Measurements from ENCODE around the gene TEX2. TPM values are rescaled to one million over a fixed set of nuclear protein-coding genes. Genes with fewer than 3 reads are reported as not detected.

The TEX2 gene
- total and polyA plus RNA-seq, 9 of the 15 experiments (the other 6 are each of a cell fraction or from before 2014, with no cell fraction given): 4.1 to 27.6 (median 19.3) TPM

- no peak for TF ChIP-seq ATF4 (CRISPR knock-in tag; IDR thresholded peaks at IDR 0.05)
- TF ChIP-seq ZBTB8A (IDR thresholded peaks at IDR 0.05; ENCODE audit: partially characterized antibody): no peak
- TF ChIP-seq ZHX1 (conservative IDR thresholded peaks at IDR 0.05; ENCODE audit: low read length): no peak
- TF ChIP-seq LCOR (CRISPR knock-in tag; IDR thresholded peaks at IDR 0.05): no peak
- TF ChIP-seq HMG20B (CRISPR knock-in tag; IDR thresholded peaks at IDR 0.05): no peak
- TF ChIP-seq ZNF232 (CRISPR knock-in tag; IDR thresholded peaks at IDR 0.05): no peak
- no peak for TF ChIP-seq NR2C1 (IDR thresholded peaks at IDR 0.05)
- no peak for TF ChIP-seq NR2C1 (tag; IDR thresholded peaks at IDR 0.05)
- no peak for TF ChIP-seq ADNP (tag; IDR thresholded peaks at IDR 0.05)
- no peak for TF ChIP-seq SRF (CRISPR knock-in tag; IDR thresholded peaks at IDR 0.05)
- no peak for TF ChIP-seq CHCHD3 (CRISPR knock-in tag; IDR thresholded peaks at IDR 0.05)
- TF ChIP-seq UBTF (IDR thresholded peaks at IDR 0.05; ENCODE audit: borderline replicate concordance in 1 of 2, low read depth in 2 of 2, low read length in 2 of 2): no peak
- no peak for TF ChIP-seq RB1 (IDR thresholded peaks at IDR 0.05; ENCODE audit: low read depth)
- 0 out of 2 replicates have a peak, but pooled peaks have one; percentile 49 for TF ChIP-seq KLF16 (IDR thresholded peaks at IDR 0.05)
- no peak for TF ChIP-seq ZBTB2 (IDR thresholded peaks at IDR 0.05)
- no peak for TF ChIP-seq CAMTA2 (CRISPR knock-in tag; conservative IDR thresholded peaks at IDR 0.05)
- no peak for TF ChIP-seq NCOR1 (IDR thresholded peaks at IDR 0.05)
- no peak for TF ChIP-seq FIP1L1 (IDR thresholded peaks at IDR 0.05; ENCODE audit: low read depth, low read length, poor library complexity, severe bottlenecking)
- TF ChIP-seq POLR2A (conservative IDR thresholded peaks at IDR 0.05): no peak
- TF ChIP-seq FOXA3 (CRISPR knock-in tag; conservative IDR thresholded peaks at IDR 0.05 in 1 of 2, IDR thresholded peaks at IDR 0.05 in 1 of 2): 0 out of 4 replicates have a peak, but pooled peaks of 1 of the 2 experiments have one; percentile 37
- peak; percentile 84 for TF ChIP-seq EGR1 (conservative IDR thresholded peaks at IDR 0.05)
Measured at GRCh38 chr17:64281962-64282752, 19.1 kb upstream of the TEX2 start (continued).
